ENCODE measurements around the gene MAGI2. TPM values are rescaled to one million over a fixed set of nuclear protein-coding genes. Genes with fewer than 3 reads are reported as not detected.

Gene MAGI2
- total RNA-seq, 2 experiments from 2014 or later = 0.03 to 0.17 TPM

- no TSS peak for BruUV-seq (replicated peaks)
- H3K4me1 ChIP-seq (ENCODE audit: insufficient read depth, low read length, poor library complexity, severe bottlenecking) = no peaks in the 10 kb centered on the region
- no peak overlapping the region for H3K27ac ChIP-seq (ENCODE audit: low read depth, low read length, poor library complexity, severe bottlenecking)
- H4K20me1 ChIP-seq (ENCODE audit: insufficient read depth, low read length) = no peaks in the 10 kb centered on the region
- no peaks in the 10 kb centered on the region for H3K79me2 ChIP-seq (ENCODE audit: insufficient read depth, low read depth, low read length)
- TF ChIP-seq, protein P1, sequence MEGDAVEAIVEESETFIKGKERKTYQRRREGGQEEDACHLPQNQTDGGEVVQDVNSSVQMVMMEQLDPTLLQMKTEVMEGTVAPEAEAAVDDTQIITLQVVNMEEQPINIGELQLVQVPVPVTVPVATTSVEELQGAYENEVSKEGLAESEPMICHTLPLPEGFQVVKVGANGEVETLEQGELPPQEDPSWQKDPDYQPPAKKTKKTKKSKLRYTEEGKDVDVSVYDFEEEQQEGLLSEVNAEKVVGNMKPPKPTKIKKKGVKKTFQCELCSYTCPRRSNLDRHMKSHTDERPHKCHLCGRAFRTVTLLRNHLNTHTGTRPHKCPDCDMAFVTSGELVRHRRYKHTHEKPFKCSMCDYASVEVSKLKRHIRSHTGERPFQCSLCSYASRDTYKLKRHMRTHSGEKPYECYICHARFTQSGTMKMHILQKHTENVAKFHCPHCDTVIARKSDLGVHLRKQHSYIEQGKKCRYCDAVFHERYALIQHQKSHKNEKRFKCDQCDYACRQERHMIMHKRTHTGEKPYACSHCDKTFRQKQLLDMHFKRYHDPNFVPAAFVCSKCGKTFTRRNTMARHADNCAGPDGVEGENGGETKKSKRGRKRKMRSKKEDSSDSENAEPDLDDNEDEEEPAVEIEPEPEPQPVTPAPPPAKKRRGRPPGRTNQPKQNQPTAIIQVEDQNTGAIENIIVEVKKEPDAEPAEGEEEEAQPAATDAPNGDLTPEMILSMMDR (conservative IDR thresholded peaks at IDR 0.05; ENCODE audit: low read length) = no peak
- no peak for TF ChIP-seq EZH2phosphoT487 (IDR thresholded peaks at IDR 0.05; ENCODE audit: borderline replicate concordance, low read depth, low read length)
- H3K36me3 ChIP-seq (ENCODE audit: insufficient read depth, low read length) = no peaks in the 10 kb centered on the region
- H3K9me2 ChIP-seq (ENCODE audit: insufficient read depth, low read length) = no peaks in the 10 kb centered on the region
- no peak for DNase-seq (ENCODE audit: low spot score)
- no peak overlapping the region for H3K4me3 ChIP-seq (ENCODE audit: low read depth, low read length, poor library complexity, severe bottlenecking)
- H3K9me3 ChIP-seq (ENCODE audit: low read length) = no peaks in the 10 kb centered on the region
- no peak overlapping the region for H2AFZ ChIP-seq (ENCODE audit: low read length)
- intact Hi-C loops (cut with micrococcal nuclease; ENCODE audit: unreplicated experiment) = no loop called here
- POLR2A ChIA-PET = no interaction called here
- H3K4me2 ChIP-seq (ENCODE audit: low read length) = no peak overlapping the region
- CTCF ChIA-PET (ENCODE audit: unreplicated experiment) = no interaction called here
Measured at GRCh38 chr7:79471699-79472098, 18.2 kb upstream of the MAGI2 start.

GRCh38 chr7:79471283-79471682 is 17.8 kb upstream of the MAGI2 start:
- H3K4me2 ChIP-seq (ENCODE audit: low read length) = no peak overlapping the region
- intact Hi-C loops (cut with micrococcal nuclease; ENCODE audit: unreplicated experiment) = no loop called here
- no peak overlapping the region for H2AFZ ChIP-seq (ENCODE audit: low read length)
- H4K20me1 ChIP-seq (ENCODE audit: insufficient read depth, low read length) = no peaks in the 10 kb centered on the region
- BruUV-seq (replicated peaks) = no TSS peak
- no peaks in the 10 kb centered on the region for H3K79me2 ChIP-seq (ENCODE audit: insufficient read depth, low read depth, low read length)
- TF ChIP-seq, protein P1 (conservative IDR thresholded peaks at IDR 0.05; ENCODE audit: low read length) = no peak
- no peak for TF ChIP-seq EZH2phosphoT487 (IDR thresholded peaks at IDR 0.05; ENCODE audit: borderline replicate concordance, low read depth, low read length)
- H3K9me3 ChIP-seq (ENCODE audit: low read length) = no peaks in the 10 kb centered on the region
- H3K27ac ChIP-seq (ENCODE audit: low read depth, low read length, poor library complexity, severe bottlenecking) = no peak overlapping the region
- CTCF ChIA-PET (ENCODE audit: unreplicated experiment) = no interaction called here
- no peak overlapping the region for H3K4me3 ChIP-seq (ENCODE audit: low read depth, low read length, poor library complexity, severe bottlenecking)
- no peaks in the 10 kb centered on the region for H3K9me2 ChIP-seq (ENCODE audit: insufficient read depth, low read length)
- H3K36me3 ChIP-seq (ENCODE audit: insufficient read depth, low read length) = no peaks in the 10 kb centered on the region
- DNase-seq (ENCODE audit: low spot score) = no peak
- POLR2A ChIA-PET = no interaction called here
- no peaks in the 10 kb centered on the region for H3K4me1 ChIP-seq (ENCODE audit: insufficient read depth, low read length, poor library complexity, severe bottlenecking)

- Histone ChIP-seq H3K4me1 (ENCODE audit: insufficient read depth, low read length, poor library complexity, severe bottlenecking) (no peaks in the 10 kb centered on the region), H2AFZ (ENCODE audit: low read length) (no peak overlapping the region), H3K4me2 (ENCODE audit: low read length) (no peak overlapping the region), H3K9me2 (ENCODE audit: insufficient read depth, low read length) (no peaks in the 10 kb centered on the region), H3K36me3 (ENCODE audit: insufficient read depth, low read length) (no peaks in the 10 kb centered on the region), H3K27ac (ENCODE audit: low read depth, low read length, poor library complexity, severe bottlenecking) (no peak overlapping the region), H4K20me1 (ENCODE audit: insufficient read depth, low read length) (no peaks in the 10 kb centered on the region), H3K79me2 (ENCODE audit: insufficient read depth, low read depth, low read length) (no peaks in the 10 kb centered on the region), H3K4me3 (ENCODE audit: low read depth, low read length, poor library complexity, severe bottlenecking) (no peak overlapping the region), H3K9me3 (ENCODE audit: low read length) (no peaks in the 10 kb centered on the region)
- ChIA-PET POLR2A (no interaction called here), CTCF (ENCODE audit: unreplicated experiment) (no interaction called here)
- DNase-seq (ENCODE audit: low spot score) = no peak
- no TSS peak for BruUV-seq (replicated peaks)
- intact Hi-C loops (cut with micrococcal nuclease; ENCODE audit: unreplicated experiment) = no loop called here
- TF ChIP-seq EZH2phosphoT487 (IDR thresholded peaks at IDR 0.05; ENCODE audit: borderline replicate concordance, low read depth, low read length) = no peak
- TF ChIP-seq, protein P1 (conservative IDR thresholded peaks at IDR 0.05; ENCODE audit: low read length) = no peak
Measured at GRCh38 chr7:79465551-79465950, 12.1 kb upstream of the MAGI2 start.
